22Rv1 (cell line): ENCODE results near the gene TMEM179B.
A peak's percentile ranks its signal among the peaks of the same experiment; 100 is the strongest.
"Not testable (repeated sequence)": the region's sequence is repeated elsewhere in the genome, so short reads cannot be mapped to it uniquely, and the experiment has no call there.

Source experiments
- H3K27ac ChIP-seq: fragments of 450-650 bp; 2 replicates; pipeline ENCODE4 v1.5.1; 2017
- ZFX ChIP-seq: fragments of 450-650 bp; IDR thresholded peaks from 2 replicates; pipeline ENCODE4 v1.6.1; 2017; ENCODE audit warnings: antibody characterized with exemption, borderline replicate concordance
- TF ChIP-seq, protein P1 (sequence below): fragments of 450-650 bp; IDR thresholded peaks from 2 replicates; pipeline ENCODE4 v1.5.1; 2017; ENCODE audit warnings: mild to moderate bottlenecking

Gene TMEM179B

GRCh38 chr11:62787005-62787759, at the start of gene TMEM179B:
Gene TMEM179B, plus strand, starts transcription at chr11:62787402. Its CDS starts 30 bp downstream, at chr11:62787432.
- TF ChIP-seq ZFX: no peak
- TF ChIP-seq, protein P1, sequence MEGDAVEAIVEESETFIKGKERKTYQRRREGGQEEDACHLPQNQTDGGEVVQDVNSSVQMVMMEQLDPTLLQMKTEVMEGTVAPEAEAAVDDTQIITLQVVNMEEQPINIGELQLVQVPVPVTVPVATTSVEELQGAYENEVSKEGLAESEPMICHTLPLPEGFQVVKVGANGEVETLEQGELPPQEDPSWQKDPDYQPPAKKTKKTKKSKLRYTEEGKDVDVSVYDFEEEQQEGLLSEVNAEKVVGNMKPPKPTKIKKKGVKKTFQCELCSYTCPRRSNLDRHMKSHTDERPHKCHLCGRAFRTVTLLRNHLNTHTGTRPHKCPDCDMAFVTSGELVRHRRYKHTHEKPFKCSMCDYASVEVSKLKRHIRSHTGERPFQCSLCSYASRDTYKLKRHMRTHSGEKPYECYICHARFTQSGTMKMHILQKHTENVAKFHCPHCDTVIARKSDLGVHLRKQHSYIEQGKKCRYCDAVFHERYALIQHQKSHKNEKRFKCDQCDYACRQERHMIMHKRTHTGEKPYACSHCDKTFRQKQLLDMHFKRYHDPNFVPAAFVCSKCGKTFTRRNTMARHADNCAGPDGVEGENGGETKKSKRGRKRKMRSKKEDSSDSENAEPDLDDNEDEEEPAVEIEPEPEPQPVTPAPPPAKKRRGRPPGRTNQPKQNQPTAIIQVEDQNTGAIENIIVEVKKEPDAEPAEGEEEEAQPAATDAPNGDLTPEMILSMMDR: peak; percentile 68
- peak within 1 kb of the TSS; percentile 98 for H3K27ac ChIP-seq

DNA sequence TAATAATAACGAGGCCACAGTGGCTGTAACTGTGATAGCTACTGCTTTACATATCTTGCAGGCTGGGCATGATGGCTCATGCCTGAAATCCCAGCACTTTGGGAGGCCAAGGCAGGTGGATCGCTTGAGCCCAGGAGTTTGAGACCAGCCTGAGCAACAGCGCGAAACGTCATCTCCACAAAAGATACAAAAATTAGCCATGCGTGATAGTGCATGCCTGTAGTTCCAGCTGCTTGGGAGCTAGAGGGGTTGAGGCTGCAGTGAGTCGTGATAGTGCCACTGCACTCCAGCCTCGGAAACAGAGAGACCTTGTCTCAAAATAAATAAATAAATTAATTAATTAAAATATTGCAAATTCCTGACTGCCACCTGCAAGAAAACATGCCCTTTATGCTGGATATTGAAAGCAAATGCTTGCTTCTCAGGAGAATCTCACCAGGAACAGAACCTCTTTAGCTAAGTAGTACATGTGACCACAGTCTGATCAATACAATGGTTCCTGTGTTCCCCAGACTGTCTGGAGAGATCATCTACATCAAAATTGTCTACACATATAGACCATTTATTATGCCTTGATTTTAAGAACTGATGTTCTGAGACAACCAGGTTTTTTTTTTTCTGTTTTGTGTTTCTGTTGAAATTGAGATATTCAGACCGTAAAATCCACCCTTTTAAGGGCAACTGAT, 39.6 kb upstream of the TMEM179B start:
- TF ChIP-seq, protein P1: no peak
- no peak for TF ChIP-seq ZFX
- no peak overlapping the region for H3K27ac ChIP-seq

GRCh38 chr11:62749931-62750330, 37.3 kb upstream of the TMEM179B start:
- H3K27ac ChIP-seq: not testable (repeated sequence)

DNA sequence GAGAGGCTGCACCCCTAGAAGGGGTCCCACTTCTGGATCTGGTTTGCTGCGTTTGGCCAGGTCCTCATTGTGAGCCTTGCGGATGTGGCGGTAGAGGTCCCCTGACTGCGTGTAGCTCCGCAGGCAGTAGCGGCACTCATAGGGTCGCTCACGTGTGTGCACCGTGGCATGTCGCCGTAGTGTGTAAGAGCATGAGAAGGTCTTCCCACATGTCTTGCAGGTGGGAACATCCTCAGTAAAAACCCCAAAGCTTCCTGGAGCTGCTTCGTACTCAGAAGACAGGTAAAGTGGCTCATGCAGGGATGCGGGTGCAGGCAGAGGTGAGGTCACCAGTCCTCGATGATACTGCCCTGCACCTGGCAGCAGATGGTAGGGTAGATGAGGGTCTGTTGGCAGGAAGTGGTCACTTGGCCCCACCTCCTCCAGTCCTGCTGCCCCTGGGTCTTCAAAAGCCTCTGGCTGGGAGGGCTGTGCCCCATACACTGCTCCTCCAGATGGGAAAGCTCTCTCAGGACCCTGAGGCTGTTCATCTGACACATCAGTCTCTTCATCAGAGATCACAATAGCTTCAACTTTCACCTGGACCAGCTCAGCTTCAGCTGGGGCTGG, 34.9 kb upstream of the TMEM179B start:
- no peak overlapping the region for H3K27ac ChIP-seq
- TF ChIP-seq ZFX: no peak
- TF ChIP-seq, protein P1: no peak

DNA sequence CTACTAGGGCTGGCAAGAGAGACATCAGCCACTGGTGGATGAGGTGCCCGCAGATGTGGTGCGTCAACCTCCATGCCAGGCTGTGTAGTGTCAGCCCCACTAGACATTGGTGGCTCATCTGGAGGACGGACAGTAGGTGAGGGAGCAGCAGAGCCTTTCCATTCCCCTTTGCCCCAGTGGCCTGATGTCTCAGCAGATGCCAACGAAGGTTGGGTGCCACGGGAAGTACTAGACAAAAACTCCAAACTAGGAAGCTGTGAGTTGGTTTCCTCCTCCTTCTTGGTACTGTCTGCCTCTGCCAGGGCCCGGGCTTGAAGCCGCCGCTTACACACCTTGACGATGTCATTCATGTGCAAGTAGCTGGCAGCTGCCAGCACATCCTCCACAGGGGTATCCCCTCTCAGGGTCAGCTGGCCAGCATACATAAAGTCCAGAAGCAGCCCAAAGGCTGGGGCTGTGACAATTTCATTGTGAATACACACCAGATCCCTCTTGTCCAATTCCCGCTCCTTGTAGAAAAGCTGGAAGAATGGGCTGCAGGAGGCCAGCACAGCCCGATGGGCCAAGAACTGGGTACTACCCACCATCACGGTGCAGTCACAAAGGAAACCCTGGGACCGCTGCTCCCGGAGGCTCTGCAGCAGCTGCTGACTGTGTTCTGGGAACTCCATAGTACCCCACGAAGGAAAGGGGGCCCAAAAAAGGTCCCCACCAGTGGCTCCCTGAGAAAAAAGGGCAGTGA, 34.0 kb upstream of the TMEM179B start:
- TF ChIP-seq ZFX: no peak
- TF ChIP-seq, protein P1: no peak
- H3K27ac ChIP-seq: peak overlapping the region; percentile 80

GRCh38 chr11:62753736-62754603, 33.2 kb upstream of the TMEM179B start, which contains the start of gene ZBTB3:
Gene ZBTB3, minus strand, starts transcription at chr11:62754160. Its CDS starts 496 bp downstream, at chr11:62753664.
- TF ChIP-seq ZFX: no peak
- TF ChIP-seq, protein P1: no peak
- H3K27ac ChIP-seq: peak within 1 kb of the TSS; percentile 80

DNA sequence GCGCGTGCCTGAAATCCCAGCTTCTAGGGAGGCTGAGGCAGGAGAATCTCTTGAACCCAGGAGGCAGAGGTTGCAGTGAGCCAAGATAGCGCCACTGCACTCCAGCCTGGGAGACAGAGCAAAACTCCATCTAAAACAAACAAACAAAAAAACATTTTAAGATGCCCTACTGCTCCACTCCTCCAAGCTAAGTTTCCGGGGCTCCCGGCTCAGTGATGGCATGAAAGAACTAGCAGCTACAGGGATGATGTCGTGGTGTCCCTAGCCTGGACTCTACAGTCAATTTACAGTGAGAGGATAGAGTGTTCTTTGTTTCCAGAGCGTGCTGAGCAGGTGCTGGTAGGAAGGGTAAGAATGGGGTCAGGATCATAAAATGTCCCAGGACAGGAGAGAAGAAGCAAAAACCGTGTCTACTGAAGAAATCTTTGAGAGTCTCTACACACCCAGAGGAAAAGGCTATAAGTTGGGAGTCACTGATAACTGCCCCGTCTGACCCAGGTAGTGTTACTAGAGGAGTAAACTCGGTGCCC, 32.1 kb upstream of the TMEM179B start:
- peak overlapping the region; percentile 80 for H3K27ac ChIP-seq
- TF ChIP-seq, protein P1: no peak
- TF ChIP-seq ZFX: no peak
